Measurements from ENCODE around the gene CES4A. TPM values are rescaled to one million over a fixed set of nuclear protein-coding genes. Genes with fewer than 3 reads are reported as not detected.
A peak's percentile ranks its signal among the peaks of the same experiment; 100 is the strongest.
"Not testable (repeated sequence)": the region's sequence is repeated elsewhere in the genome, so short reads cannot be mapped to it uniquely, and the experiment has no call there.

CES4A gene
- total RNA-seq, 2 experiments from 2014 or later, result 8.1 to 11.7 TPM

- Mint-ChIP-seq H3K4me3 (peak overlapping the region; percentile 92), H3K9me3 (ENCODE audit: low read depth) (no peaks in the 10 kb centered on the region), H3K36me3 (peaks cover 35% of the 10 kb centered on the region), H3K27ac (peak overlapping the region; percentile 90), H3K4me1 (peaks cover 49% of the 10 kb centered on the region), H3K27me3 (no peaks in the 10 kb centered on the region)
- CTCF ChIA-PET, result interaction anchor here (0.6 to 10.5 kb wide), 14 partner anchors 11 to 155 kb away, joined by 3 to 75 read pairs (median 4); partner anchors contain the start of genes FBXL8 and TRADD
- ATAC-seq, result no peak
- peak; percentile 41 for DNase-seq
These were observed 42.0 kb downstream of the CES4A start for GRCh38 chr16:67030221-67030962.

- H3K27me3 Mint-ChIP-seq, result no peaks in the 10 kb centered on the region
- H3K27ac Mint-ChIP-seq, result no peak overlapping the region
- no peaks in the 10 kb centered on the region for H3K9me3 Mint-ChIP-seq (ENCODE audit: low read depth)
- CTCF ChIA-PET, result interaction anchor here (0.9 to 1.6 kb wide), 3 partner anchors 10 to 120 kb away, joined by 3 to 5 read pairs (median 4); partner anchors contain the start of gene B3GNT9
- no peak for DNase-seq
- peaks cover 55% of the 10 kb centered on the region for H3K36me3 Mint-ChIP-seq
- peaks cover 61% of the 10 kb centered on the region for H3K4me1 Mint-ChIP-seq
- no peak overlapping the region for H3K4me3 Mint-ChIP-seq
- ATAC-seq, result no peak
These were observed 46.1 kb downstream of the CES4A start for GRCh38 chr16:67034487-67034886.

GRCh38 chr16:67035364-67035763 is 47.0 kb downstream of the CES4A start:
- no peak for ATAC-seq
- H3K27me3 Mint-ChIP-seq, result no peaks in the 10 kb centered on the region
- no peak for DNase-seq
- H3K4me3 Mint-ChIP-seq, result no peak overlapping the region
- no peak overlapping the region for H3K27ac Mint-ChIP-seq
- H3K9me3 Mint-ChIP-seq (ENCODE audit: low read depth), result no peaks in the 10 kb centered on the region
- peaks cover 57% of the 10 kb centered on the region for H3K36me3 Mint-ChIP-seq
- CTCF ChIA-PET, result interaction anchor here (0.9 to 1.6 kb wide), 3 partner anchors 9 to 120 kb away, joined by 3 to 5 read pairs (median 4); no protein-coding TSS in a partner anchor
- peaks cover 66% of the 10 kb centered on the region for H3K4me1 Mint-ChIP-seq

- CTCF ChIA-PET, result interaction anchor here (1.3 kb wide), 1 partner anchor 16 kb away, joined by 3 read pairs; no protein-coding TSS in a partner anchor
- Mint-ChIP-seq H3K27ac (no peak overlapping the region), H3K36me3 (peaks cover 60% of the 10 kb centered on the region), H3K9me3 (ENCODE audit: low read depth) (no peaks in the 10 kb centered on the region), H3K27me3 (no peaks in the 10 kb centered on the region), H3K4me1 (peaks cover 67% of the 10 kb centered on the region), H3K4me3 (no peak overlapping the region)
- ATAC-seq (no peak), DNase-seq (no peak)
These were observed 47.9 kb downstream of the CES4A start for GRCh38 chr16:67036323-67036741.

- DNase-seq, result no peak
- no peaks in the 10 kb centered on the region for H3K9me3 Mint-ChIP-seq (ENCODE audit: low read depth)
- H3K27ac Mint-ChIP-seq, result peak overlapping the region; percentile 36
- H3K4me3 Mint-ChIP-seq, result no peak overlapping the region
- CTCF ChIA-PET, result interaction anchor here (1.8 to 2.1 kb wide), 2 partner anchors 22 to 61 kb away, joined by 5 read pairs; no protein-coding TSS in a partner anchor
- peak; percentile 39 for ATAC-seq
- peaks cover 49% of the 10 kb centered on the region for H3K36me3 Mint-ChIP-seq
- H3K27me3 Mint-ChIP-seq, result no peaks in the 10 kb centered on the region
- H3K4me1 Mint-ChIP-seq, result peaks cover 53% of the 10 kb centered on the region
These were observed 51.1 kb downstream of the CES4A start for GRCh38 chr16:67039260-67040020.

- H3K27ac Mint-ChIP-seq, result no peak overlapping the region
These were observed 51.8 kb downstream of the CES4A start for GRCh38 chr16:67040166-67040565.

GRCh38 chr16:67040906-67041305 is 52.5 kb downstream of the CES4A start:
- Mint-ChIP-seq H3K36me3 (peaks cover 42% of the 10 kb centered on the region), H3K27me3 (no peaks in the 10 kb centered on the region), H3K4me3 (no peak overlapping the region), H3K9me3 (ENCODE audit: low read depth) (no peaks in the 10 kb centered on the region), H3K27ac (no peak overlapping the region), H3K4me1 (peaks cover 42% of the 10 kb centered on the region)
- ATAC-seq, result no peak
- CTCF ChIA-PET, result interaction anchor here (0.6 to 2.3 kb wide), 5 partner anchors 11 to 74 kb away, joined by 3 to 8 read pairs (median 5); no protein-coding TSS in a partner anchor
- no peak for DNase-seq

More at GRCh38 chr16:67040166-67040565, 51.8 kb downstream of the CES4A start:
- ATAC-seq (no peak), DNase-seq (no peak)
- CTCF ChIA-PET, result interaction anchor here (2.1 to 2.3 kb wide), 2 partner anchors 22 to 60 kb away, joined by 5 to 8 read pairs; no protein-coding TSS in a partner anchor
- Mint-ChIP-seq H3K9me3 (ENCODE audit: low read depth) (no peaks in the 10 kb centered on the region), H3K4me1 (peaks cover 46% of the 10 kb centered on the region), H3K4me3 (no peak overlapping the region), H3K27me3 (no peaks in the 10 kb centered on the region), H3K36me3 (peaks cover 44% of the 10 kb centered on the region)

GRCh38 chr16:67041520-67041919 is 53.1 kb downstream of the CES4A start:
- CTCF ChIA-PET, result interaction anchor here (0.6 to 2.3 kb wide), 5 partner anchors 12 to 74 kb away, joined by 3 to 8 read pairs (median 5); no protein-coding TSS in a partner anchor
- not testable (repeated sequence) for H3K27ac Mint-ChIP-seq; H3K9me3 Mint-ChIP-seq (ENCODE audit: low read depth); ATAC-seq; H3K4me3 Mint-ChIP-seq; DNase-seq; H3K27me3 Mint-ChIP-seq
- peaks cover 40% of the 10 kb centered on the region for H3K4me1 Mint-ChIP-seq
- H3K36me3 Mint-ChIP-seq, result peaks cover 40% of the 10 kb centered on the region

- peaks cover 33% of the 10 kb centered on the region for H3K36me3 Mint-ChIP-seq
- CTCF ChIA-PET, result interaction anchor here (0.9 to 2.3 kb wide), 10 partner anchors 8 to 112 kb away, joined by 3 to 13 read pairs (median 4); no protein-coding TSS in a partner anchor
- no peak overlapping the region for H3K27ac Mint-ChIP-seq
- peaks cover 38% of the 10 kb centered on the region for H3K4me1 Mint-ChIP-seq
- no peaks in the 10 kb centered on the region for H3K27me3 Mint-ChIP-seq
- ATAC-seq (no peak), DNase-seq (no peak)
- no peak overlapping the region for H3K4me3 Mint-ChIP-seq
- H3K9me3 Mint-ChIP-seq (ENCODE audit: low read depth), result no peaks in the 10 kb centered on the region
These were observed 55.0 kb downstream of the CES4A start for GRCh38 chr16:67043420-67043819.

GRCh38 chr16:67050796-67051195 is 62.4 kb downstream of the CES4A start:
- no peak overlapping the region for H3K4me3 Mint-ChIP-seq
- no peak for ATAC-seq
- peaks cover 20% of the 10 kb centered on the region for H3K36me3 Mint-ChIP-seq
- no peaks in the 10 kb centered on the region for H3K27me3 Mint-ChIP-seq
- no peak overlapping the region for H3K27ac Mint-ChIP-seq
- CTCF ChIA-PET, result no interaction called here
- peaks cover 40% of the 10 kb centered on the region for H3K4me1 Mint-ChIP-seq
- H3K9me3 Mint-ChIP-seq (ENCODE audit: low read depth), result no peaks in the 10 kb centered on the region
- DNase-seq, result no peak

GRCh38 chr16:67052399-67052798 is 64.0 kb downstream of the CES4A start:
- no peaks in the 10 kb centered on the region for H3K27me3 Mint-ChIP-seq
- CTCF ChIA-PET, result interaction anchor here (0.9 to 2.7 kb wide), 9 partner anchors 8 to 107 kb away, joined by 3 to 12 read pairs (median 3); partner anchors contain the start of genes FBXL8 and TRADD
- ATAC-seq (peak; percentile 14), DNase-seq (no peak)
- H3K4me1 Mint-ChIP-seq, result peaks cover 46% of the 10 kb centered on the region
- H3K9me3 Mint-ChIP-seq (ENCODE audit: low read depth), result no peaks in the 10 kb centered on the region
- H3K27ac Mint-ChIP-seq, result peak overlapping the region; percentile 97
- H3K4me3 Mint-ChIP-seq, result peak overlapping the region; percentile 77
- H3K36me3 Mint-ChIP-seq, result peaks cover 24% of the 10 kb centered on the region

- Mint-ChIP-seq H3K27ac (peak overlapping the region; percentile 97), H3K4me1 (peaks cover 55% of the 10 kb centered on the region), H3K27me3 (no peaks in the 10 kb centered on the region), H3K4me3 (peak overlapping the region; percentile 77), H3K9me3 (ENCODE audit: low read depth) (no peaks in the 10 kb centered on the region), H3K36me3 (peaks cover 30% of the 10 kb centered on the region)
- peak; percentile 20 for ATAC-seq
- CTCF ChIA-PET, result interaction anchor here (0.7 to 2.7 kb wide), 12 partner anchors 9 to 173 kb away, joined by 3 to 14 read pairs (median 4); partner anchors contain the start of genes CES3, FBXL8, TMEM208 and TRADD
- DNase-seq, result no peak
These were observed 65.5 kb downstream of the CES4A start for GRCh38 chr16:67053767-67054334.
